Measurements from ENCODE around the gene ICAM1. TPM values are rescaled to one million over a fixed set of nuclear protein-coding genes. Genes with fewer than 3 reads are reported as not detected.

ICAM1 gene
- total RNA-seq, 1 experiment from 2014 or later = 23.8 TPM

GRCh38 chr19:10256970-10257615, 13.8 kb upstream of the ICAM1 start:
- ChIA-PET POLR2A (ENCODE audit: unreplicated experiment) (interaction anchor here (0.6 kb wide), 1 partner anchor 13 kb away, joined by 4 read pairs; no protein-coding TSS in a partner anchor), CTCF (interaction anchor here (0.6 kb wide), 1 partner anchor 58 kb away, joined by 3 read pairs; no protein-coding TSS in a partner anchor)
- intact Hi-C loops (cut with micrococcal nuclease; ENCODE audit: unreplicated experiment) = loop anchor here (5.0 kb wide), 1 partner anchor 220 kb away; no protein-coding TSS in a partner anchor

GRCh38 chr19:10258080-10258710, 12.7 kb upstream of the ICAM1 start:
- Histone ChIP-seq H3K4me1 (replicated peaks; ENCODE audit: insufficient read depth) (peaks cover 18% of the 10 kb centered on the region), H3K79me2 (ENCODE audit: low read depth) (peaks cover 12% of the 10 kb centered on the region), H2AFZ (no peak overlapping the region), H3K36me3 (ENCODE audit: low read depth) (peaks cover 13% of the 10 kb centered on the region; the same call in 1 of the 2 replicates), H3K9me3 (ENCODE audit: insufficient read depth, low read depth) (no peaks in the 10 kb centered on the region), H3K27me3 (ENCODE audit: insufficient read depth, low read depth) (no peaks in the 10 kb centered on the region), H3K27ac (no peak overlapping the region), H4K20me1 (ENCODE audit: insufficient read depth) (peaks cover 7% of the 10 kb centered on the region; the same call in 1 of the 2 replicates), H3K9me2 (ENCODE audit: insufficient read depth) (no peaks in the 10 kb centered on the region), H3F3A (ENCODE audit: insufficient read depth, low read depth) (peaks cover 55% of the 10 kb centered on the region), H3K4me3 (no peak overlapping the region), H3K4me2 (no peak overlapping the region)
- CTCF ChIA-PET = interaction anchor here (0.6 to 3.2 kb wide), 12 partner anchors 13 to 536 kb away, joined by 3 to 30 read pairs (median 6); partner anchors contain the start of gene ICAM1
- POLR2A ChIA-PET (ENCODE audit: unreplicated experiment) = interaction anchor here (0.5 to 0.6 kb wide), 2 partner anchors 221 to 431 kb away, joined by 3 to 22 read pairs; no protein-coding TSS in a partner anchor
- no TSS peak for BruUV-seq (replicated peaks)
- TF ChIP-seq, protein P1, sequence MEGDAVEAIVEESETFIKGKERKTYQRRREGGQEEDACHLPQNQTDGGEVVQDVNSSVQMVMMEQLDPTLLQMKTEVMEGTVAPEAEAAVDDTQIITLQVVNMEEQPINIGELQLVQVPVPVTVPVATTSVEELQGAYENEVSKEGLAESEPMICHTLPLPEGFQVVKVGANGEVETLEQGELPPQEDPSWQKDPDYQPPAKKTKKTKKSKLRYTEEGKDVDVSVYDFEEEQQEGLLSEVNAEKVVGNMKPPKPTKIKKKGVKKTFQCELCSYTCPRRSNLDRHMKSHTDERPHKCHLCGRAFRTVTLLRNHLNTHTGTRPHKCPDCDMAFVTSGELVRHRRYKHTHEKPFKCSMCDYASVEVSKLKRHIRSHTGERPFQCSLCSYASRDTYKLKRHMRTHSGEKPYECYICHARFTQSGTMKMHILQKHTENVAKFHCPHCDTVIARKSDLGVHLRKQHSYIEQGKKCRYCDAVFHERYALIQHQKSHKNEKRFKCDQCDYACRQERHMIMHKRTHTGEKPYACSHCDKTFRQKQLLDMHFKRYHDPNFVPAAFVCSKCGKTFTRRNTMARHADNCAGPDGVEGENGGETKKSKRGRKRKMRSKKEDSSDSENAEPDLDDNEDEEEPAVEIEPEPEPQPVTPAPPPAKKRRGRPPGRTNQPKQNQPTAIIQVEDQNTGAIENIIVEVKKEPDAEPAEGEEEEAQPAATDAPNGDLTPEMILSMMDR (conservative IDR thresholded peaks at IDR 0.05) = no peak
- TF ChIP-seq EZH2 (IDR thresholded peaks at IDR 0.05; ENCODE audit: low read depth) = no peak
- no peak for DNase-seq
- intact Hi-C loops (cut with micrococcal nuclease; ENCODE audit: unreplicated experiment) = loop anchor here (5.0 kb wide), 1 partner anchor 219 kb away; no protein-coding TSS in a partner anchor

More at GRCh38 chr19:10256970-10257615, 13.8 kb upstream of the ICAM1 start:
- no peaks in the 10 kb centered on the region for H3K9me3 ChIP-seq (ENCODE audit: insufficient read depth, low read depth)
- no peak overlapping the region for H3K27ac ChIP-seq
- TF ChIP-seq, protein P1 (conservative IDR thresholded peaks at IDR 0.05) = no peak
- no peak for TF ChIP-seq EZH2 (IDR thresholded peaks at IDR 0.05; ENCODE audit: low read depth)
- H3F3A ChIP-seq (ENCODE audit: insufficient read depth, low read depth) = peaks cover 55% of the 10 kb centered on the region
- no peaks in the 10 kb centered on the region for H3K27me3 ChIP-seq (ENCODE audit: insufficient read depth, low read depth)
- H3K36me3 ChIP-seq (ENCODE audit: low read depth) = peaks cover 13% of the 10 kb centered on the region; the same call in 1 of the 2 replicates
- no peaks in the 10 kb centered on the region for H3K9me2 ChIP-seq (ENCODE audit: insufficient read depth)
- peaks cover 23% of the 10 kb centered on the region for H3K79me2 ChIP-seq (ENCODE audit: low read depth)
- no peak overlapping the region for H3K4me3 ChIP-seq
- H2AFZ ChIP-seq = no peak overlapping the region
- H4K20me1 ChIP-seq (ENCODE audit: insufficient read depth) = peaks cover 7% of the 10 kb centered on the region; the same call in 1 of the 2 replicates
- peaks cover 22% of the 10 kb centered on the region for H3K4me1 ChIP-seq (replicated peaks; ENCODE audit: insufficient read depth)
- no peak for DNase-seq
- no TSS peak for BruUV-seq (replicated peaks)
- H3K4me2 ChIP-seq = no peak overlapping the region

Data from PC-9 (cell line).